Measurements from ENCODE around the gene TRIM6. TPM values are rescaled to one million over a fixed set of nuclear protein-coding genes. Genes with fewer than 3 reads are reported as not detected.

TRIM6 gene
- total and polyA plus RNA-seq, 5 donors from 2014 or later = 0.91 TPM; not detected in 4

DNA sequence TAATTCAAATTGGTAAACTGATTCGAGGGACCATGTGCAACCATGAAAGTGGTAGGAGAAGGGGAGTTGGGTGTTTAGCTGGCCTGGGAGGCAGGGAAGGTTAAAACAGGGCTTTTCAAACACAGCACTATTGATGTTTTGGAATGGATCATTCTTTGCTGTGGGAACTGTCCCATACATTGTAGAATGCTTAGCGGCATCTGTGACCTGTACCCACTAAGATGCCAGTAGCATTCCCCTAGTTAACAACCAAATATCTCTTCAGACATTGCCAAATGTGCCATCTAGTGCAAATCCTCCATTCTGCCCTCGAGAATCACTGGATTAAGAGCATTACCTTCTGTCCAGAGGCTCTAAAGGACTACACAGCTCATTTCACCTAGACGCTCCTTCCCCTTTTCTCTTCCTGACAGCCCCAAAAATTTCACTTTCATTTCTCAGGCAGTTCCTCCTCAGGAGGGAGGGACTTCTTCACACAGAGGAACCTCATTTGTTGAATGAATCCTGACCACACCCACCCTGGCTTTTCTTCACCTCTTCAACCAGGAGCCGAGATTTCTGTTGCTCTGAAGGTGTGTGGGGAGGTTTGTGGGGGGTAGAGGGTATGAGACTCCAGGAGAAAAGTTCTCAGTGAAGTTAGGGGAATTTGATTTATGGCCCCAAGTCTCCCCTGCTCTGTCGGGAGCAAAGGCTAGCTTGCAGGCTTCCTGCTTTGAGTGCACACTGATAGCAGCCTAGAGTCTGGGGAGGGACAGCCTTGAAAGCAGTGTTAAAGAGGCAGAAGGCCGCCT lies 28.2 kb downstream of the TRIM6 start, which contains the start of gene TRIM34:
Gene TRIM34 (plus strand): TSS at position 513 of the 791 bp plus-strand sequence. CDS start 7,331 bp downstream, outside the sequence.
- Histone ChIP-seq H3K4me1 (ENCODE audit: control insufficient read depth, insufficient read depth, low read length, poor library complexity, severe bottlenecking) (peaks cover 27% of the 10 kb centered on the region), H3K4me3 (ENCODE audit: low read depth, low read length) (peak within 1 kb of the TSS; percentile 100), H3K27me3 (ENCODE audit: control insufficient read depth, insufficient read depth, low read length) (no peaks in the 10 kb centered on the region), H3K9me3 (ENCODE audit: control insufficient read depth in 2 of 2, low read length in 2 of 2) (no peaks in the 10 kb centered on the region), H3K36me3 (ENCODE audit: control insufficient read depth, insufficient read depth, low read length) (no peaks in the 10 kb centered on the region), H3K27ac (ENCODE audit: insufficient read depth, low read length, poor library complexity, severe bottlenecking) (peak within 1 kb of the TSS; percentile 70)
- no peaks in the 10 kb centered on the region for H3K27me3 Mint-ChIP-seq
- H3K4me3 Mint-ChIP-seq = peak within 1 kb of the TSS; percentile 89 to 95 (median 94)
- ATAC-seq (ENCODE audit: low read depth in 2 of 2) (peak; percentile 94 to 95), DNase-seq (peak; percentile 56 to 87 (median 73))
- no peaks in the 10 kb centered on the region for H3K9me3 Mint-ChIP-seq
- H3K4me1 Mint-ChIP-seq = peaks cover 22 to 56% (median 35%) of the 10 kb centered on the region in 4 donors
- H3K27ac Mint-ChIP-seq = peak within 1 kb of the TSS; percentile 89 to 93 (median 92)
- no peaks in the 10 kb centered on the region for H3K36me3 Mint-ChIP-seq

- Histone ChIP-seq H3K9me3 (ENCODE audit: control insufficient read depth in 2 of 2, low read length in 2 of 2) (no peaks in the 10 kb centered on the region), H3K36me3 (ENCODE audit: control insufficient read depth, insufficient read depth, low read length) (no peaks in the 10 kb centered on the region), H3K4me3 (ENCODE audit: low read depth, low read length) (peak overlapping the region; percentile 100), H3K27ac (ENCODE audit: insufficient read depth, low read length, poor library complexity, severe bottlenecking) (peak overlapping the region; percentile 70), H3K4me1 (ENCODE audit: control insufficient read depth, insufficient read depth, low read length, poor library complexity, severe bottlenecking) (peaks cover 27% of the 10 kb centered on the region), H3K27me3 (ENCODE audit: control insufficient read depth, insufficient read depth, low read length) (no peaks in the 10 kb centered on the region)
- peak overlapping the region; percentile 89 to 93 (median 92) for H3K27ac Mint-ChIP-seq
- H3K4me1 Mint-ChIP-seq = peaks cover 24 to 58% (median 38%) of the 10 kb centered on the region in 4 donors
- no peaks in the 10 kb centered on the region for H3K9me3 Mint-ChIP-seq
- no peaks in the 10 kb centered on the region for H3K27me3 Mint-ChIP-seq
- no peak for DNase-seq
- H3K36me3 Mint-ChIP-seq = peaks cover 2% of the 10 kb centered on the region
- ATAC-seq (ENCODE audit: low read depth in 2 of 2) = no peak
- H3K4me3 Mint-ChIP-seq = peak overlapping the region; percentile 89 to 95 (median 94)
Observed at GRCh38 chr11:5625281-5625680, 28.8 kb downstream of the TRIM6 start.

DNA sequence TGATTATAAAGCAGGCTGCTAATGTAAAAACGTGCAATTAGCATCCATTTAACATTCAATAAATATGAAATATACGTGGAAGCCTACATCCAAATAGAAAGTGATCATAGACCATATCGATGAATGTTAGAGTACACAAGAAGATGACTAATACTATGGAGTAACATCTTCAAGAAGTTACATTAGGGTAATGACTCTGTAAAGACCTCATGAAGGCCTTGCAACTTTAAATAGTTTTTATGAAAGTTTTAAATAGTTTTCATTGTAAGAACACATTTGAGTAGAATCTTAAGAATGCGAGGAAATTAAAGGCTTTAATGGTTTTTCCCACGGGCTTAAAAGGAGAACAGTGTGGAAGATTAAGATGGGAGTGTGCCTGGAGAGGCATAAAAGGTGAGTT lies 29.8 kb downstream of the TRIM6 start:
- Histone ChIP-seq H3K4me3 (ENCODE audit: low read depth, low read length) (peak overlapping the region; percentile 100), H3K9me3 (ENCODE audit: control insufficient read depth in 2 of 2, low read length in 2 of 2) (no peaks in the 10 kb centered on the region), H3K27me3 (ENCODE audit: control insufficient read depth, insufficient read depth, low read length) (no peaks in the 10 kb centered on the region), H3K4me1 (ENCODE audit: control insufficient read depth, insufficient read depth, low read length, poor library complexity, severe bottlenecking) (peaks cover 27% of the 10 kb centered on the region), H3K27ac (ENCODE audit: insufficient read depth, low read length, poor library complexity, severe bottlenecking) (no peak overlapping the region), H3K36me3 (ENCODE audit: control insufficient read depth, insufficient read depth, low read length) (no peaks in the 10 kb centered on the region)
- H3K4me3 Mint-ChIP-seq = peak overlapping the region; percentile 89 to 95 (median 94)
- DNase-seq (no peak), ATAC-seq (ENCODE audit: low read depth in 2 of 2) (no peak)
- H3K4me1 Mint-ChIP-seq = peaks cover 29 to 61% (median 42%) of the 10 kb centered on the region in 4 donors
- peaks cover 5% of the 10 kb centered on the region for H3K36me3 Mint-ChIP-seq
- H3K27me3 Mint-ChIP-seq = no peaks in the 10 kb centered on the region
- H3K27ac Mint-ChIP-seq = peak overlapping the region; percentile 89 to 93 (median 92)
- no peaks in the 10 kb centered on the region for H3K9me3 Mint-ChIP-seq

- Histone ChIP-seq H3K27me3 (ENCODE audit: control insufficient read depth, insufficient read depth, low read length) (no peaks in the 10 kb centered on the region), H3K9me3 (ENCODE audit: control insufficient read depth in 2 of 2, low read length in 2 of 2) (no peaks in the 10 kb centered on the region), H3K36me3 (ENCODE audit: control insufficient read depth, insufficient read depth, low read length) (peaks cover 26% of the 10 kb centered on the region), H3K27ac (ENCODE audit: insufficient read depth, low read length, poor library complexity, severe bottlenecking) (no peak overlapping the region), H3K4me3 (ENCODE audit: low read depth, low read length) (no peak overlapping the region), H3K4me1 (ENCODE audit: control insufficient read depth, insufficient read depth, low read length, poor library complexity, severe bottlenecking) (peaks cover under 1% of the 10 kb centered on the region)
- Mint-ChIP-seq H3K4me1 (peaks cover 11 to 42% (median 30%) of the 10 kb centered on the region in 4 donors), H3K4me3 (no peak overlapping the region), H3K27ac (peak overlapping the region in 2 of 3 donors; percentile 7 to 13), H3K27me3 (no peaks in the 10 kb centered on the region), H3K9me3 (no peaks in the 10 kb centered on the region), H3K36me3 (peaks cover 35% of the 10 kb centered on the region)
- ATAC-seq (ENCODE audit: low read depth in 2 of 2) (no peak), DNase-seq (no peak)
Observed at GRCh38 chr11:5631417-5631816, 35.0 kb downstream of the TRIM6 start.

- DNase-seq (no peak), ATAC-seq (ENCODE audit: low read depth in 2 of 2) (peak in 1 of 2 donors; percentile 28)
- Mint-ChIP-seq H3K27me3 (no peaks in the 10 kb centered on the region), H3K9me3 (no peaks in the 10 kb centered on the region), H3K4me1 (peaks cover 11 to 36% (median 26%) of the 10 kb centered on the region in 4 donors), H3K4me3 (no peak overlapping the region), H3K36me3 (peaks cover 40% of the 10 kb centered on the region), H3K27ac (peak overlapping the region in 1 of 3 donors; percentile 85)
- no peaks in the 10 kb centered on the region for H3K4me1 ChIP-seq (ENCODE audit: control insufficient read depth, insufficient read depth, low read length, poor library complexity, severe bottlenecking)
- no peak overlapping the region for H3K4me3 ChIP-seq (ENCODE audit: low read depth, low read length)
- peaks cover 30% of the 10 kb centered on the region for H3K36me3 ChIP-seq (ENCODE audit: control insufficient read depth, insufficient read depth, low read length)
- H3K9me3 ChIP-seq (ENCODE audit: control insufficient read depth in 2 of 2, low read length in 2 of 2) = no peaks in the 10 kb centered on the region
- H3K27me3 ChIP-seq (ENCODE audit: control insufficient read depth, insufficient read depth, low read length) = no peaks in the 10 kb centered on the region
- no peak overlapping the region for H3K27ac ChIP-seq (ENCODE audit: insufficient read depth, low read length, poor library complexity, severe bottlenecking)
Observed at GRCh38 chr11:5631969-5632635, 35.7 kb downstream of the TRIM6 start.

- no peaks in the 10 kb centered on the region for H3K4me1 ChIP-seq (ENCODE audit: control insufficient read depth, insufficient read depth, low read length, poor library complexity, severe bottlenecking)
- H3K27me3 ChIP-seq (ENCODE audit: control insufficient read depth, insufficient read depth, low read length) = no peaks in the 10 kb centered on the region
- no peak overlapping the region for H3K4me3 ChIP-seq (ENCODE audit: low read depth, low read length)
- Mint-ChIP-seq H3K27me3 (no peaks in the 10 kb centered on the region), H3K36me3 (peaks cover 82% of the 10 kb centered on the region), H3K4me1 (peaks cover 0 to 5% (median 1%) of the 10 kb centered on the region in 4 donors), H3K27ac (peak overlapping the region in 1 of 3 donors; percentile 62), H3K4me3 (no peak overlapping the region), H3K9me3 (peaks cover 0 to 3% (median 2%) of the 10 kb centered on the region in 7 donors)
- DNase-seq (no peak), ATAC-seq (ENCODE audit: low read depth in 2 of 2) (no peak)
- H3K9me3 ChIP-seq (ENCODE audit: control insufficient read depth in 2 of 2, low read length in 2 of 2) = no peaks in the 10 kb centered on the region
- H3K36me3 ChIP-seq (ENCODE audit: control insufficient read depth, insufficient read depth, low read length) = peaks cover 66% of the 10 kb centered on the region
- no peak overlapping the region for H3K27ac ChIP-seq (ENCODE audit: insufficient read depth, low read length, poor library complexity, severe bottlenecking)
Observed at GRCh38 chr11:5639953-5640352, 43.5 kb downstream of the TRIM6 start.

DNA sequence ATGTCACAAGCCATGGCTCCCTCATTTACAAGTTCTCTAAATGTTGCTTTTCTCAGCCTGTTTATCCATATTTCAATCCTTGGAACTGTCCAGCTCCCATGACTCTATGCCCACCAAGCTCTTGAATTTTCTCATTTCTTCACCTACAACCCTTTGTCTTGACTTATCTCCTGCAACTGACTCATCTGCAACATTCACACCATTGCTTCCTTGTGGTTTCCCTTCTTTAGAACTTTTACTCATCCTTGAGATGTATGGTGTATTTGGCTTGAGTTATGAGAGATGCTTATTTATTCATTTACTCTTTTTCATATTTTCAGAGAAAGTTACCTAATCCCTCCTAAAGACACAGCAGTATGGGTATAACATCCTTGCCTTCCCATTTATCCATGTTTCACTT lies 47.1 kb downstream of the TRIM6 start:
- no peak overlapping the region for H3K4me3 ChIP-seq (ENCODE audit: low read depth, low read length)
- no peak overlapping the region for H3K27ac ChIP-seq (ENCODE audit: insufficient read depth, low read length, poor library complexity, severe bottlenecking)
- H3K27ac Mint-ChIP-seq = no peak overlapping the region
- H3K4me1 ChIP-seq (ENCODE audit: control insufficient read depth, insufficient read depth, low read length, poor library complexity, severe bottlenecking) = no peaks in the 10 kb centered on the region
- peaks cover 45% of the 10 kb centered on the region for H3K36me3 ChIP-seq (ENCODE audit: control insufficient read depth, insufficient read depth, low read length)
- DNase-seq = no peak
- H3K27me3 Mint-ChIP-seq = no peaks in the 10 kb centered on the region
- H3K4me1 Mint-ChIP-seq = peaks cover 0 to 2% (median 0%) of the 10 kb centered on the region in 4 donors
- no peak for ATAC-seq (ENCODE audit: low read depth in 2 of 2)
- peaks cover 63% of the 10 kb centered on the region for H3K36me3 Mint-ChIP-seq
- no peak overlapping the region for H3K4me3 Mint-ChIP-seq
- no peaks in the 10 kb centered on the region for H3K9me3 ChIP-seq (ENCODE audit: control insufficient read depth in 2 of 2, low read length in 2 of 2)
- no peaks in the 10 kb centered on the region for H3K27me3 ChIP-seq (ENCODE audit: control insufficient read depth, insufficient read depth, low read length)
- H3K9me3 Mint-ChIP-seq = peaks cover 0 to 3% (median 2%) of the 10 kb centered on the region in 7 donors
